ENCODE measurements around the gene OR52E8.

GRCh38 chr11:5808500-5809121, 48.9 kb downstream of the OR52E8 start, which contains the start of gene OR52N2:
- peak; percentile 91 for TF ChIP-seq CTCF (conservative IDR thresholded peaks at IDR 0.05; ENCODE audit: low read length)
- TF ChIP-seq EZH2phosphoT487 (IDR thresholded peaks at IDR 0.05; ENCODE audit: borderline replicate concordance), result no peak

Measured in Loucy (cell line).